GM12878 (cell line): ENCODE results near the gene RIPOR3. TPM values are rescaled to one million over a fixed set of nuclear protein-coding genes. Genes with fewer than 3 reads are reported as not detected.

Source experiments
- ATAC-seq: fragments of 200-7000 bp; cut with Tn5 transposase; 3 replicates; pipeline ENCODE4 v1.9.1; 2020; ENCODE audit warnings: mild to moderate bottlenecking, moderate library complexity
- BruUV-seq: library from RNA; stranded (reverse); fragments of 400-500 nt; replicated peaks from 2 replicates; lab custom pipeline; 2021; lab: Mats Ljungman, UMichigan
- CTCF ChIA-PET: fragments of 300-600 bp; sonication (Branson Sonifier 250); formaldehyde crosslinking; extraction: SDS; loops from one replicate; lab custom pipeline; 2021; ENCODE audit warnings: inconsistent platforms; lab: Yijun Ruan, JAX
- POLR2A ChIA-PET: fragments of 350-600 bp; formaldehyde crosslinking; extraction: SDS; loops from one replicate; lab custom pipeline; 2021; ENCODE audit warnings: inconsistent platforms; lab: Charles Lee
- RAD21 ChIA-PET: fragments of 300-600 bp; sonication (Branson Sonifier 250); formaldehyde crosslinking; loops from one replicate; lab custom pipeline; 2023; ENCODE audit warnings: antibody characterized with exemption; ENCODE audit not compliant: unreplicated experiment; lab: Charles Lee
- SMC1A ChIA-PET: fragments of 300-600 bp; sonication (Branson Sonifier 250); formaldehyde crosslinking; loops from one replicate; lab custom pipeline; 2023; ENCODE audit not compliant: unreplicated experiment, uncharacterized antibody; lab: Charles Lee
- DNase-seq: peaks from one replicate; pipeline ENCODE4 v3.0.0-alpha.2; 2011; ENCODE audit warnings: low read depth, low spot score
- FAIRE-seq: peaks from 3 replicates; lab custom pipeline; 2011; peaks lifted over from hg19 to GRCh38; lab: Jason Lieb, UNC
- H2AFZ ChIP-seq: 2 replicates; pipeline ENCODE4 v1.6.0; 2011; ENCODE audit warnings: low read depth, low read length, control low read depth; ENCODE audit not compliant: control insufficient read depth
- H3K27ac ChIP-seq: 2 replicates; pipeline ENCODE4 v1.5.1; 2011; ENCODE audit warnings: control low read depth; ENCODE audit not compliant: control insufficient read depth, insufficient read depth
- H3K27me3 ChIP-seq, 2 experiments: replicated peaks in 1 of 2; 2 replicates each; pipeline versions ENCODE4 v1.6.0 to v1.6.1; 2011; ENCODE audit warnings: low read length in 1 of 2; ENCODE audit not compliant: control insufficient read depth in 2 of 2, insufficient read depth in 2 of 2
- H3K36me3 ChIP-seq, 2 experiments: 2 replicates each; pipeline ENCODE4 v1.5.1; 2011; ENCODE audit warnings: low read length in 1 of 2; ENCODE audit not compliant: control insufficient read depth in 2 of 2, insufficient read depth in 2 of 2
- H3K4me1 ChIP-seq: 2 replicates; pipeline ENCODE4 v1.6.1; 2011; ENCODE audit warnings: mild to moderate bottlenecking, low read length, moderate library complexity, mixed read lengths; ENCODE audit not compliant: control insufficient read depth, insufficient read depth
- H3K4me2 ChIP-seq: 2 replicates; pipeline ENCODE4 v1.6.0; 2011; ENCODE audit warnings: control low read depth; ENCODE audit not compliant: control insufficient read depth, insufficient read depth
- H3K4me3 ChIP-seq: fragments of 200-600 bp; sonication (generic); 2 replicates; pipeline ENCODE4 v1.5.1; 2016
- H3K79me2 ChIP-seq: 2 replicates; pipeline ENCODE4 v1.6.0; 2011; ENCODE audit warnings: low read length; ENCODE audit not compliant: control insufficient read depth, insufficient read depth
- H3K9ac ChIP-seq: 2 replicates; pipeline ENCODE4 v1.8.0; 2011; ENCODE audit warnings: low read length, control low read depth, mixed read lengths; ENCODE audit not compliant: control insufficient read depth, insufficient read depth
- H3K9me3 ChIP-seq: replicated peaks from 3 replicates; pipeline ENCODE4 v1.5.1; 2011; ENCODE audit warnings: mild to moderate bottlenecking, low read length; ENCODE audit not compliant: control insufficient read depth, insufficient read depth
- H4K20me1 ChIP-seq: 2 replicates; pipeline ENCODE4 v1.6.0; 2011; ENCODE audit not compliant: control insufficient read depth, insufficient read depth
- ATF2 ChIP-seq: IDR thresholded peaks from 2 replicates; pipeline ENCODE4 v1.6.1; 2012; ENCODE audit warnings: low read length, inconsistent platforms
- BHLHE40 ChIP-seq, 2 experiments: fragments of 450-650 bp in 1 of 2; IDR thresholded peaks; 2 replicates each; pipeline ENCODE4 v1.6.1; 2011 to 2017; ENCODE audit warnings: low read depth in 2 of 2, borderline replicate concordance in 1 of 2, improper control_type of control experiment in 1 of 2, low read length in 1 of 2, mild to moderate bottlenecking in 1 of 2
- CTCF ChIP-seq, 3 experiments: IDR thresholded peaks in 2 of 3; conservative IDR thresholded peaks in 1 of 3; 2 replicates each; pipeline ENCODE4 v1.5.1; 2011; ENCODE audit warnings: low read depth in 3 of 3, low read length in 3 of 3, mild to moderate bottlenecking in 3 of 3, control low read depth in 2 of 3, moderate library complexity in 2 of 3, inconsistent platforms in 1 of 3, mixed read lengths in 1 of 3; ENCODE audit not compliant: control insufficient read depth in 2 of 3, insufficient read depth in 1 of 3; ENCODE audit errors: extremely low read depth in 1 of 3
- IRF4 ChIP-seq: IDR thresholded peaks from 2 replicates; pipeline ENCODE4 v1.6.1; 2011; ENCODE audit warnings: low read depth, low read length
- POLR2AphosphoS5 ChIP-seq: IDR thresholded peaks from 2 replicates; pipeline ENCODE4 v1.6.1; 2011; ENCODE audit warnings: mild to moderate bottlenecking, low read length, inconsistent platforms
- RAD21 ChIP-seq: IDR thresholded peaks from 2 replicates; pipeline ENCODE4 v1.6.1; 2011; ENCODE audit warnings: mild to moderate bottlenecking, low read depth, low read length, moderate library complexity; ENCODE audit not compliant: insufficient read depth
- SMARCA5 ChIP-seq: fragments of 450-650 bp; IDR thresholded peaks from 2 replicates; pipeline ENCODE4 v1.6.1; 2017; ENCODE audit warnings: mild to moderate bottlenecking
- SMC3 ChIP-seq: IDR thresholded peaks from 2 replicates; pipeline ENCODE4 v1.6.1; 2011; ENCODE audit warnings: low read length, improper control_type of control experiment, borderline replicate concordance
- SUZ12 ChIP-seq: fragments of 200-600 bp; sonication (generic); IDR thresholded peaks from one replicate; pipeline ENCODE4 v1.6.1; 2018; ENCODE audit warnings: antibody characterized with exemption, mild to moderate bottlenecking; ENCODE audit not compliant: unreplicated experiment
- ZBTB33 ChIP-seq: fragments of 450-650 bp; IDR thresholded peaks from 2 replicates; pipeline ENCODE4 v1.6.1; 2017; ENCODE audit warnings: mild to moderate bottlenecking
- WGBS: methylation state at CpG from one replicate; pipeline ENCODE4 v1.1.6; 2016; ENCODE audit warnings: low lambda C conversion rate; ENCODE audit not compliant: insufficient replicate concordance, insufficient coverage; ENCODE audit errors: missing lambda C conversion rate; 5-methylcytosine and 5-hydroxymethylcytosine counted together
- in situ Hi-C: fragments of 300-500 bp; cut with MboI; formaldehyde crosslinking; loops from 9 replicates; pipeline ENCODE4 v1.14.3; 2018; ENCODE audit warnings: mixed read lengths
- intact Hi-C: fragments of 100-400 bp; cut with micrococcal nuclease; formaldehyde crosslinking; loops from one replicate; pipeline ENCODE4 v1.14.2; 2022; ENCODE audit not compliant: unreplicated experiment
- polyA plus RNA-seq, 11 experiments: library from polyadenylated mRNA; depleted of rRNA in 4 of 11; unstranded in 6 of 11; stranded (reverse) in 5 of 11; fragments of >200 nt; fragmentation: Nextera tagmentation in 4 of 11; fragmentation: Illumina TruSeq in 1 of 11; extraction: Ambion mirVana in 4 of 11; extraction: Trizol in 1 of 11; gene quantifications; 1 replicate in 1 of 11; 2 replicates in 10 of 11; pipeline versions ENCODE4 v1.2.1 to v1.2.3, GENCODE V29; 2011 to 2016; ENCODE audit warnings: inconsistent platforms in 2 of 11, missing spikeins in 2 of 11, low read depth in 1 of 11
- total RNA-seq, 4 experiments: library from RNA; depleted of rRNA in 3 of 4; stranded (reverse); fragments of >200 nt in 3 of 4; fragmentation: Illumina TruSeq in 1 of 4; extraction: Trizol in 1 of 4; gene quantifications; 2 replicates each; pipeline versions ENCODE4 v1.2.1 to v1.2.3, GENCODE V29; 2013 to 2021

The RIPOR3 gene
- total and polyA plus RNA-seq, 10 of the 15 experiments (the other 5 are each of a cell fraction or from before 2014, with no cell fraction given) = 0.04 to 0.55 (median 0.12) TPM; not detected in 6

GRCh38 chr20:50588034-50588736 lies 103.2 kb downstream of the RIPOR3 start:
- Histone ChIP-seq H3K79me2 (no peaks in the 10 kb centered on the region), H3K4me1 (no peaks in the 10 kb centered on the region), H3K27me3 (no peaks in the 10 kb centered on the region), H3K4me3 (no peak overlapping the region), H3K27ac (no peak overlapping the region), H3K9me3 (no peaks in the 10 kb centered on the region), H3K9ac (no peak overlapping the region), H3K36me3 (peaks cover 20 to 37% of the 10 kb centered on the region in 2 experiments), H3K4me2 (no peak overlapping the region), H2AFZ (no peak overlapping the region), H4K20me1 (no peaks in the 10 kb centered on the region)
- no TSS peak for BruUV-seq
- WGBS = 50% methylated on average over 12 of the region's 12 CpGs
- in situ Hi-C loops = no loop called here
- ChIA-PET POLR2A (interaction anchor here (0.7 to 1.2 kb wide), 2 partner anchors 77 to 446 kb away, joined by 3 to 7 read pairs; no protein-coding TSS in a partner anchor), RAD21 (interaction anchor here (0.9 to 1.5 kb wide), 4 partner anchors 26 to 162 kb away, joined by 3 to 6 read pairs (median 3); no protein-coding TSS in a partner anchor), CTCF (interaction anchor here (0.6 to 5.8 kb wide), 35 partner anchors 9 to 401 kb away, joined by 3 to 36 read pairs (median 4); no protein-coding TSS in a partner anchor), SMC1A (interaction anchor here (0.9 to 1.4 kb wide), 5 partner anchors 9 to 407 kb away, joined by 3 to 4 read pairs (median 3); no protein-coding TSS in a partner anchor)
- intact Hi-C loops = no loop called here
- ATAC-seq (peak; percentile 84), FAIRE-seq (peak; percentile 91), DNase-seq (no peak)
- TF ChIP-seq ATF2 = 0 out of 2 replicates have a peak, but pooled peaks have one; percentile 17
- no peak for TF ChIP-seq IRF4
- peak; percentile 41; the same call in 1 of the 2 replicates for TF ChIP-seq SMC3
- peak; percentile 86 to 97 (median 93) for TF ChIP-seq CTCF (IDR thresholded peaks at IDR 0.05 in 2 of 3, conservative IDR thresholded peaks at IDR 0.05 in 1 of 3; ENCODE audit: control insufficient read depth in 2 of 3, extremely low read depth in 1 of 3, insufficient read depth in 1 of 3, low read depth in 3 of 3, low read length in 3 of 3)
- TF ChIP-seq SMARCA5 = peak; percentile 71; the same call in 1 of the 2 replicates
- TF ChIP-seq SUZ12 = no peak
- TF ChIP-seq BHLHE40 (IDR thresholded peaks at IDR 0.05; ENCODE audit: borderline replicate concordance in 1 of 2, low read depth in 2 of 2, low read length in 1 of 2) = peak in 1 of 2 experiments; percentile 29; a peak in 2 of 4 replicates
- 0 out of 2 replicates have a peak, but pooled peaks have one; percentile 4 for TF ChIP-seq ZBTB33
- no peak for TF ChIP-seq POLR2AphosphoS5
- TF ChIP-seq RAD21 = peak; percentile 55
